AG09309 (cell line): ENCODE results near the gene CNTN3.

ENCODE experiments used
- DNase-seq: peaks from one replicate; pipeline ENCODE4 v3.0.0-alpha.2; 2010; ENCODE audit warnings: low read depth
- H3K4me3 ChIP-seq: 2 replicates; pipeline ENCODE4 v1.5.1; 2011; ENCODE audit warnings: mild to moderate bottlenecking, low read depth, low read length, moderate library complexity; ENCODE audit not compliant: control insufficient read depth
- TF ChIP-seq, protein P1 (sequence below): IDR thresholded peaks from 2 replicates; pipeline ENCODE4 v1.5.1; 2011; ENCODE audit warnings: mild to moderate bottlenecking, low read depth, low read length, inconsistent platforms; ENCODE audit not compliant: insufficient read depth, control insufficient read depth; ENCODE audit errors: missing control alignments

Gene CNTN3

DNA sequence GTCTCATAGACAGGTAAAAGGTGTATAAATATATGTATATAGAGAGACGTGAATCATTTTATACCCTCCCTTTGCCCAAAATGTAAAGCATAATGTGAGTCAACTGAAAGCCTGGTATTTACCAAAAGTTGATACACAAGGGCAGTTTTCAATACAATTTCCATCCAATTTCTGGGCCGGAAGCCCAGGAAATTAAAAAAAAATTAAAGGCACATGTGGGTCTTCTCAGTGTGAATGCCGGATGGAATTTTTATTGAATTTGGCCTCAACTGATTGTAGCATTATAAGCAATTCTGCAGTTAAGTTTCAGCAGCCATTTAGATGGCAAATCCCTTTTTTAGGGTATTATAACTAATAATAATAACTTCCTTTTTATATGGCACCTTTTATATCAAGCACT is 3.3 kb upstream of the CNTN3 start:
- no peak overlapping the region for H3K4me3 ChIP-seq
- no peak for DNase-seq
- TF ChIP-seq, protein P1, sequence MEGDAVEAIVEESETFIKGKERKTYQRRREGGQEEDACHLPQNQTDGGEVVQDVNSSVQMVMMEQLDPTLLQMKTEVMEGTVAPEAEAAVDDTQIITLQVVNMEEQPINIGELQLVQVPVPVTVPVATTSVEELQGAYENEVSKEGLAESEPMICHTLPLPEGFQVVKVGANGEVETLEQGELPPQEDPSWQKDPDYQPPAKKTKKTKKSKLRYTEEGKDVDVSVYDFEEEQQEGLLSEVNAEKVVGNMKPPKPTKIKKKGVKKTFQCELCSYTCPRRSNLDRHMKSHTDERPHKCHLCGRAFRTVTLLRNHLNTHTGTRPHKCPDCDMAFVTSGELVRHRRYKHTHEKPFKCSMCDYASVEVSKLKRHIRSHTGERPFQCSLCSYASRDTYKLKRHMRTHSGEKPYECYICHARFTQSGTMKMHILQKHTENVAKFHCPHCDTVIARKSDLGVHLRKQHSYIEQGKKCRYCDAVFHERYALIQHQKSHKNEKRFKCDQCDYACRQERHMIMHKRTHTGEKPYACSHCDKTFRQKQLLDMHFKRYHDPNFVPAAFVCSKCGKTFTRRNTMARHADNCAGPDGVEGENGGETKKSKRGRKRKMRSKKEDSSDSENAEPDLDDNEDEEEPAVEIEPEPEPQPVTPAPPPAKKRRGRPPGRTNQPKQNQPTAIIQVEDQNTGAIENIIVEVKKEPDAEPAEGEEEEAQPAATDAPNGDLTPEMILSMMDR = no peak

DNA sequence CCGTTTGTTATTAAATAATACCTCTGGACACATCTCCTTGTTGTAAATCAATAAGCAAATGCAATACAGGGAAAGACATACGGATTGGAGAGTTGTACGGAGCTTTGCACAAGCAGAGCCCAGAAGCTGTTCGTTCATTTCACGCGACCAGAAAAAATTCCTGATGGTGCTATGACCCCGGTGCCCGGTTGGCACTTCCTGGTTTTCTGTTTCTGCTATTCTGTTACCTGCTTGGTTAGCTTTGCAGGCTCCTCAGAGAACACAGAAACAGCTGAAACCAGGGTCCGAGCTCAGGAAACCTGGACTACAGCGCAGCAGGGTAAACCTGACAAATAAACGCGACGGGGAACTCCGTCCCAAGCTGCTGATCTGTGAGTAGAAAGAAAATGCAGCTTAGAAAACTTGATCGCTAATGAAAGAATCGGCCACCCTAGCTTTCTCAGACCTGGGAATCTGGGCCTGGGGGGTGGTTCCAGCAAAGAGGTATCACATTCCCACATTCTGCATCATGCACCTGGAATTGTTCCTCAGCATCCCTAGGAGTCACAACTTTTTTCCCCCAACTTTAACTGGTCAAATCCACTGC is 845 bp downstream of the CNTN3 start:
- TF ChIP-seq, protein P1 = no peak
- DNase-seq = no peak
- peak overlapping the region; percentile 76 for H3K4me3 ChIP-seq

DNA sequence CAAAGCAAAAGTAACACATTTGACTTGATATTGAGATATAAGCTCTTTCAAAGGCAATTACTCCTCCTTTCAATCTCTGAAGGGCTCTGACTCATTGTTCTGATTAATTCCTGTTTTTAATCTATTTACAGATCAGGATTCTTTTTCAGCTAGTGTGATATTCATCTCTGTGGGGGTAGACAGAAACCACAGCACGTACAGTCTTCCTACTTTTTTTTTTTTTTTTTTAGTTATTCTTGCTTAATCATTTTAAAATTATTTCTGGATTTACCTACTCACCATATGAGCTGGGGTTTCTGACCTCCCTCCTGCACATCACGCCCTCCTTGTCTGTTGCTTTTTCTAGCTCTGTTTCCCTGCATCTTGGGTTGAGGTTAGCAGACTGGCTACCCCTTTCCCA is 1.4 kb downstream of the CNTN3 start:
- no peak for DNase-seq
- TF ChIP-seq, protein P1 = no peak
- H3K4me3 ChIP-seq = peak overlapping the region; percentile 76

DNA sequence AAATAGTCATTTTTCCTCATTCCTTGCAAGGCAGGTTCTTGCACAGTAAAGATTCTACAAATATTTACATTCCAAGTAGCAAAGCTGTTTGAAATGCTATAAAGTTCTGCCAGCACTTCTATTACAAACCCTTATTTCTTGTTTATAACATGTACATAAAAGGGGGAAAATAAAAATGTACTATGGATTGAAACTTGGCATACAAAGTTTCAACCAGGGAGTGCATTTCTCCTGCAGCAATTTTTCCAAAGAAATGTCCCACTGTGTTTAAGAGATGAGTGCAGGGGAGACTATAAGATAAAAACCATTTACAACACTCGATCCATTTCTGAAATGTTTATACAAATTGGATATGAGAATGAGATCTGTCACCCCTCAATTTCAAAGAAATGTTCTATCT is 3.3 kb downstream of the CNTN3 start:
- no peak for DNase-seq
- H3K4me3 ChIP-seq = no peak overlapping the region
- TF ChIP-seq, protein P1 = no peak

DNA sequence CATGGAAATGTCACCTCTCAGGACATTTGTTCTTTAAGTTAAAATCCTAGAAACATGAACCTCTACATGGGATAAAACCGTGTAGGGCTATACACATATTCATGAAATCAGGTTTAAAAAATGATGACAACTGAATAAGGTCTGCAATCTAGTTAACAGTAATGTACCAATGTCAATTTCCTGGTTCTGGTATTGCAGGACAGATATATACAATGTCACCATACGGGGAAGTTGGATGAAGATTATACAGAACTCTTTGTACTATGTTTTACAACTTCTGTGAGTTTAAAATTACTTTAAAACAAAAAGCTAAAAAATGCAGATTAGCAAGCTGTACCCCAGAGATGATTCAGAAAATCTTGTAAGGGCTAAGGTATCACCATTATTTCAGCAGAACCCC is 6.7 kb downstream of the CNTN3 start:
- no peak overlapping the region for H3K4me3 ChIP-seq
- TF ChIP-seq, protein P1 = no peak

DNA sequence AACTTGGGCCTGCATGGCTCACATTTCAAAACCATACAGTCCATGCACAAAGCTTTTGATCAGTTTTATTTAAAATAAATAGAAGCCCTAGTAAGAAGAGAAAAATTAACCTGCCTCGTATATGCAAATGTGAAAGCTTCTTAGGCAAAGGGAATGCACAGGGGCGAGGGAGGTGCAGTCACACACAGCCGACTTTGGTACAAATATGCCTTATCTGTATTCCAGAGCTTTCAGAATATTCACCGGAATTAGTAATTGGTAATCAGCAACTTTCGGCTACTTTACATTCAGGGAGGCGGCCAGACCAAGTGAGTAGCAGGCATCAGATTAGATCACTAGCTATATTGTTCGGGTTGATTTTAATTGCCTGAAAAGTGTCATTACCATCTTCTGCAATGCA is 7.5 kb downstream of the CNTN3 start:
- TF ChIP-seq, protein P1 = no peak
- no peak overlapping the region for H3K4me3 ChIP-seq
- DNase-seq = no peak

More for the DNA sequence above, 6.7 kb downstream of the CNTN3 start:
- DNase-seq = no peak

DNA sequence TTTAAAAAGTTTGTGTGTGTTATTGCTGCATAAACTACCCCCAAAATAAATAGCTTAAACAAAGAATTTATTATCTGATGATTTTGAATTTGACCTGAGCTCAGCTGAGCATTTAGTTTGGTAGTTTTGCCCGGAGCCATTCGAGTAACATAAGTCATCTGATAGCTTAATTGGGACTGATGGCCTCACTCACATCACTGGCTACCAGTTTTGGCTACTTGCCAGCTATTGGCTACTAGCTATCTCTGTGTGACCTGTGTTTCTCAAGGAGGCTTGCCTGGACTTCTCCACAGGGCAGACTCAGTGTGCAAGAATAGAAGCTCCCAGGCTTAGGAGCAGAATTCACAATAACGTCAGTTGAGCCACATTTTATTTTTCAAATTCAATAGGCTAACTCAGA is 9.0 kb downstream of the CNTN3 start:
- H3K4me3 ChIP-seq = no peak overlapping the region
- TF ChIP-seq, protein P1 = no peak
- DNase-seq = no peak
